CD4-positive, alpha-beta T cell (primary cell): ENCODE measurements around the gene PIAS4. TPM values are rescaled to one million over a fixed set of nuclear protein-coding genes. Genes with fewer than 3 reads are reported as not detected.

Experiments used
- ATAC-seq: fragments of 200-7000 bp; cut with Tn5 transposase; one replicate; pipeline ENCODE4 v1.10.0; 2022; ENCODE audit warnings: mild to moderate bottlenecking; ENCODE audit not compliant: poor library complexity
- CTCF ChIA-PET: fragments of 350-600 bp; sonication (Branson Sonifier 250); formaldehyde crosslinking; loops from one replicate; lab custom pipeline; 2021; ENCODE audit warnings: antibody characterized with exemption, inconsistent platforms; lab: Charles Lee
- POLR2A ChIA-PET: fragments of 350-600 bp; sonication (Branson Sonifier 250); formaldehyde crosslinking; loops from one replicate; lab custom pipeline; 2021; ENCODE audit warnings: antibody characterized with exemption, inconsistent platforms; lab: Charles Lee
- DNase-seq, 14 experiments: peaks; one replicate each; pipeline ENCODE4 v3.0.0-alpha.2; 2013 to 2020; ENCODE audit warnings: mixed read lengths in 2 of 14
- H3K27ac ChIP-seq, 2 donors: one replicate each; pipeline versions ENCODE4 v1.5.1 to v1.7.0; 2013; ENCODE audit warnings: low read length in 2 of 2, low read depth in 1 of 2, mild to moderate bottlenecking in 1 of 2
- H3K27me3 ChIP-seq, 2 experiments: 1 replicate in 1 of 2; 2 replicates in 1 of 2; pipeline versions ENCODE4 v1.6.1 to v1.7.0; 2013; ENCODE audit warnings: low read length in 2 of 2, control low read depth in 1 of 2, mild to moderate bottlenecking in 1 of 2, moderate library complexity in 1 of 2; ENCODE audit not compliant: insufficient read depth in 2 of 2, control insufficient read depth in 1 of 2
- H3K36me3 ChIP-seq: one replicate; pipeline ENCODE4 v1.6.1; 2013; ENCODE audit warnings: low read length, control low read depth; ENCODE audit not compliant: insufficient read depth
- H3K4me1 ChIP-seq: one replicate; pipeline ENCODE4 v1.6.1; 2013; ENCODE audit warnings: low read length, control low read depth; ENCODE audit not compliant: insufficient read depth
- H3K4me3 ChIP-seq: one replicate; pipeline ENCODE4 v1.5.1; 2013; ENCODE audit warnings: mild to moderate bottlenecking, low read length, moderate library complexity
- H3K9me3 ChIP-seq, 2 experiments: 1 replicate in 1 of 2; 2 replicates in 1 of 2; pipeline versions ENCODE4 v1.6.1 to v1.7.0; 2013; ENCODE audit warnings: low read length in 2 of 2, mild to moderate bottlenecking in 2 of 2, control low read depth in 1 of 2, moderate library complexity in 1 of 2; ENCODE audit not compliant: control insufficient read depth in 1 of 2, insufficient read depth in 1 of 2
- H3K27ac Mint-ChIP-seq: one replicate; pipeline ENCODE4 v1.8.0; 2020; ENCODE audit warnings: mixed read lengths
- H3K27me3 Mint-ChIP-seq: one replicate; pipeline ENCODE4 v1.8.0; 2021; ENCODE audit warnings: mixed read lengths
- H3K36me3 Mint-ChIP-seq: one replicate; pipeline ENCODE4 v1.8.0; 2021; ENCODE audit warnings: low read depth, mixed read lengths
- H3K4me1 Mint-ChIP-seq: one replicate; pipeline ENCODE4 v1.8.0; 2021; ENCODE audit warnings: low read depth, mixed read lengths
- H3K4me3 Mint-ChIP-seq: one replicate; pipeline ENCODE4 v1.8.0; 2020; ENCODE audit warnings: mild to moderate bottlenecking, mixed read lengths
- H3K9me3 Mint-ChIP-seq: one replicate; pipeline ENCODE4 v1.8.0; 2020; ENCODE audit warnings: mixed read lengths
- intact Hi-C, 2 experiments: fragments of 100-400 bp; cut with DNase I in 1 of 2; cut with micrococcal nuclease in 1 of 2; formaldehyde crosslinking; loops; one replicate each; pipeline versions ENCODE4 v1.15.1 to v1.9.0; 2023 to 2025; cut with DNase I, micrococcal nuclease
- total RNA-seq, 174 experiments: library from RNA in 2 of 174; stranded (reverse) in 2 of 174; gene quantifications; one replicate each; pipeline ENCODE4 v1.2.3 and lab custom pipeline; 2021 to 2026
- TF ChIP-seq, protein P1 (sequence below): fragments of 200-600 bp; IDR thresholded peaks from one replicate; pipeline ENCODE4 v1.8.0; 2022; ENCODE audit warnings: antibody characterized with exemption, mild to moderate bottlenecking

The PIAS4 gene
- total RNA-seq, 2 experiments from 2014 or later: 14.5 to 16.5 TPM

DNA sequence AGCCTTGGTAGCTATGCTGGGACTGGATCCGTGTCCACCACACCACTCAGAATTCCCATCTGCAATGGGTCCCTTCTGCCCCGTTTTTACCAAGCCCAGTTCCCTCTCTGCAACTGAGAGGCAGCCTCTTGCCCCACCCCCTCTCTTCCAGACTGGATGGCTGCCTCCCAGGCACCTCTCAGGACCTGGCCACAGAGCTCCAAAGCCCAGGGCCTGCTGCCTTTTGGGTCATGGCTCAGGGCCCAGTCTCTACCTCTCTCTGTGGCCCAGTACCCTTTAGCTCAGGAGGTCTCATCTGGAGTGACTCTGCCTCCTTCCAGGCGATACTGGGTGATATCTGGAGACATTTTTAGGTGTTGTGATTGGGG, 69.5 kb downstream of the PIAS4 start:
- Histone ChIP-seq H3K36me3 (no peaks in the 10 kb centered on the region), H3K27ac (peak overlapping the region in 1 of 2 donors; percentile 51), H3K4me3 (no peak overlapping the region), H3K27me3 (no peaks in the 10 kb centered on the region), H3K9me3 (no peaks in the 10 kb centered on the region), H3K4me1 (peaks cover 43% of the 10 kb centered on the region)
- no peaks in the 10 kb centered on the region for H3K27me3 Mint-ChIP-seq
- TF ChIP-seq, protein P1, sequence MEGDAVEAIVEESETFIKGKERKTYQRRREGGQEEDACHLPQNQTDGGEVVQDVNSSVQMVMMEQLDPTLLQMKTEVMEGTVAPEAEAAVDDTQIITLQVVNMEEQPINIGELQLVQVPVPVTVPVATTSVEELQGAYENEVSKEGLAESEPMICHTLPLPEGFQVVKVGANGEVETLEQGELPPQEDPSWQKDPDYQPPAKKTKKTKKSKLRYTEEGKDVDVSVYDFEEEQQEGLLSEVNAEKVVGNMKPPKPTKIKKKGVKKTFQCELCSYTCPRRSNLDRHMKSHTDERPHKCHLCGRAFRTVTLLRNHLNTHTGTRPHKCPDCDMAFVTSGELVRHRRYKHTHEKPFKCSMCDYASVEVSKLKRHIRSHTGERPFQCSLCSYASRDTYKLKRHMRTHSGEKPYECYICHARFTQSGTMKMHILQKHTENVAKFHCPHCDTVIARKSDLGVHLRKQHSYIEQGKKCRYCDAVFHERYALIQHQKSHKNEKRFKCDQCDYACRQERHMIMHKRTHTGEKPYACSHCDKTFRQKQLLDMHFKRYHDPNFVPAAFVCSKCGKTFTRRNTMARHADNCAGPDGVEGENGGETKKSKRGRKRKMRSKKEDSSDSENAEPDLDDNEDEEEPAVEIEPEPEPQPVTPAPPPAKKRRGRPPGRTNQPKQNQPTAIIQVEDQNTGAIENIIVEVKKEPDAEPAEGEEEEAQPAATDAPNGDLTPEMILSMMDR: no peak
- ChIA-PET POLR2A (interaction anchor here (1.2 to 2.7 kb wide), 4 partner anchors 11 to 91 kb away, joined by 3 to 16 read pairs (median 8); partner anchors contain the start of genes EEF2 and ZBTB7A), CTCF (interaction anchor here (0.6 to 1.5 kb wide), 2 partner anchors 63 to 220 kb away, joined by 3 to 6 read pairs; no protein-coding TSS in a partner anchor)
- H3K36me3 Mint-ChIP-seq: no peaks in the 10 kb centered on the region
- peak overlapping the region; percentile 88 for H3K4me3 Mint-ChIP-seq
- intact Hi-C loops: no loop called here
- DNase-seq (peak in 1 of 14 experiments; percentile 22), ATAC-seq (no peak)
- peak overlapping the region; percentile 83 for H3K27ac Mint-ChIP-seq
- H3K4me1 Mint-ChIP-seq: peaks cover 27% of the 10 kb centered on the region
- no peaks in the 10 kb centered on the region for H3K9me3 Mint-ChIP-seq

DNA sequence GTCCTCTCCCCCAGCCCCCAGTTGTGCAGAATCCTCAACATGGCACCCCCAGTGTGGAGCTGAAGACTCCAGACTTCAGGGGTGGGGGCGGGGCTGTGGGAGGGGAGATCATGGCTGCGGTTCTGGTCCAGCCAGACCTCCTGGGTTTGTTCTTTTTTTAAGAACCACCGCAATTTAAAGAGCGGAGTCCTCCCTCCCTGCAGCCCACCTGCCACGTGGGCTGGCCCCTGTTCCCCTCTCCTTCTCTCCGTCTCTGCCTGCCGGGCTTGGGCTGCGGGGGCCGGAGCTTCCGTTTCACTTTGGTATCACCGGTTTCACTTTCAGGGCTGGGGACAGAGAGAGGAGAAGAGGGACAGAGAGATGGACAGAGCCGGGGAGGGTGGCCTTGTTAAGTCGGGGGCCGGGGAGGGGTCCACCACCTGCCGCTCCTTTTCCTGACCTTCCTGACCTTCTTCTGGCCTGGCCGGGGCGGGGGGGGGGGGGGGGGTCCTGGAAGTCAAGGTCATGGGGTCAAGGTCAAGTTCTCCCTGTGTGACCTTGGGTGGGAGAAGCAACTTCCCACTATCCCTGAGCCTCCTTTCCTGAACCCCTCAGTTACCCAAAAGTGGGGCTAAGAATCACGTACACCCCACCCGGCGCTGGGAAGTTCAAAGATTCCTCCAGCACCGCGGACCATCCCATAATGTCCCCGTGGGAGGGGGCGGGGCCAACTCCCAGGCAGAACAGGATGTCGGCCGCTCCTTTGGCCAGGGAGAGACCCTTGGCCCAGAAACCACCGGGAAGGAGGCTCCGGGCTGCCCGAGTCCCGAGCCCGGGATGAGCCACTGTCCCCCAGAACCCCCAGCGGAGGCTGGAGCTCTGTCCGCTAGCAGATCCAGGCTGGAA, 70.5 kb downstream of the PIAS4 start:
- Mint-ChIP-seq H3K36me3 (no peaks in the 10 kb centered on the region), H3K4me1 (peaks cover 31% of the 10 kb centered on the region), H3K27ac (peak overlapping the region; percentile 83), H3K9me3 (no peaks in the 10 kb centered on the region), H3K4me3 (peak overlapping the region; percentile 88), H3K27me3 (no peaks in the 10 kb centered on the region)
- ChIA-PET CTCF (interaction anchor here (1.5 kb wide), 1 partner anchor 62 kb away, joined by 6 read pairs; no protein-coding TSS in a partner anchor), POLR2A (interaction anchor here (0.6 to 2.7 kb wide), 8 partner anchors 11 to 315 kb away, joined by 3 to 16 read pairs (median 4); partner anchors contain the start of genes EEF2, MRPL54 and ZBTB7A)
- DNase-seq: peak in 8 of 14 experiments; percentile 35 to 75 (median 58)
- intact Hi-C loops: no loop called here
- Histone ChIP-seq H3K4me3 (peak overlapping the region; percentile 79), H3K9me3 (no peaks in the 10 kb centered on the region), H3K27me3 (no peaks in the 10 kb centered on the region), H3K4me1 (peaks cover 52% of the 10 kb centered on the region), H3K36me3 (no peaks in the 10 kb centered on the region), H3K27ac (peak overlapping the region; percentile 51 to 59)
- ATAC-seq: peak; percentile 80
- TF ChIP-seq, protein P1: no peak

DNA sequence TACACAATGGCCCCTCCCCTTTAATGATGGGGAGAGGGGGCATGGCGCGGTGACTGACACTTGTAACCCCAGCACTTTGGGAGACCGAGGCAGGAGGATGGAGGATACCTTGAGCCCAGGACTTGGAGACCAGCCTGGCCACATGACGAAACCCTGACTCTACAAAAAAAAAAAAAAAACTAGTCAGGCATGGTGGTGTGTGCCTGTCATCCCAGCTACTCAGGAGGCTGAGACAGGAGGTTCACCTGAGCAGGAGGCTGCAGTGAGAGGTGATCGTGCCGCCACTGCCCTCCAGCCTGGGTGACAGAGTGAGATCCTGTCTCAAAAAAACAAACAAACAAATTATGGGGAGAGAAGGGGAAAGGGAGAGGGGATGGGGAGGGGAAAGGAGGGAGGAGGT, 72.9 kb downstream of the PIAS4 start:
- Mint-ChIP-seq H3K4me1 (peaks cover 37% of the 10 kb centered on the region), H3K36me3 (no peaks in the 10 kb centered on the region), H3K9me3 (no peaks in the 10 kb centered on the region), H3K4me3 (no peak overlapping the region), H3K27ac (no peak overlapping the region), H3K27me3 (no peaks in the 10 kb centered on the region)
- CTCF ChIA-PET: no interaction called here
- H3K9me3 ChIP-seq: no peaks in the 10 kb centered on the region
- ATAC-seq (no peak), DNase-seq (no peak)
- TF ChIP-seq, protein P1: no peak
- H3K27ac ChIP-seq: no peak overlapping the region
- no peaks in the 10 kb centered on the region for H3K36me3 ChIP-seq
- POLR2A ChIA-PET: interaction anchor here (1.0 to 1.7 kb wide), 2 partner anchors 14 to 24 kb away, joined by 4 to 5 read pairs; partner anchors contain the start of gene ZBTB7A
- intact Hi-C loops: no loop called here
- peaks cover 72% of the 10 kb centered on the region for H3K4me1 ChIP-seq
- no peak overlapping the region for H3K4me3 ChIP-seq
- H3K27me3 ChIP-seq: no peaks in the 10 kb centered on the region
